Muscle layer of colon (tissue), 2 donors: ENCODE measurements around the gene POLD2.

Experiments used
- H3K27ac ChIP-seq: one replicate; pipeline ENCODE4 v1.7.0; 2013; ENCODE audit warnings: low read depth, mild to moderate bottlenecking, low read length, moderate library complexity
- H3K27me3 ChIP-seq, 2 donors: one replicate each; pipeline ENCODE4 v1.7.0; 2013; ENCODE audit warnings: low read length in 2 of 2, mild to moderate bottlenecking in 2 of 2; ENCODE audit not compliant: insufficient read depth in 2 of 2, control insufficient read depth in 1 of 2
- H3K36me3 ChIP-seq: one replicate; pipeline ENCODE4 v1.7.0; 2013; ENCODE audit warnings: mild to moderate bottlenecking, low read length; ENCODE audit not compliant: insufficient read depth
- H3K4me1 ChIP-seq: one replicate; pipeline ENCODE4 v1.7.0; 2013; ENCODE audit warnings: mild to moderate bottlenecking, low read length; ENCODE audit not compliant: insufficient read depth
- H3K4me3 ChIP-seq, 2 donors: one replicate each; pipeline ENCODE4 v1.7.0; 2013; ENCODE audit warnings: low read length in 2 of 2, low read depth in 1 of 2, mild to moderate bottlenecking in 1 of 2, moderate library complexity in 1 of 2
- H3K9ac ChIP-seq: one replicate; pipeline ENCODE4 v1.7.0; 2013; ENCODE audit warnings: low read length
- H3K9me3 ChIP-seq: one replicate; pipeline ENCODE4 v1.7.0; 2013; ENCODE audit warnings: mild to moderate bottlenecking, low read length
- donor health status: abdominal sarcoma.
- donor health status: Adenocarcinoma of cecum.

POLD2 gene

DNA sequence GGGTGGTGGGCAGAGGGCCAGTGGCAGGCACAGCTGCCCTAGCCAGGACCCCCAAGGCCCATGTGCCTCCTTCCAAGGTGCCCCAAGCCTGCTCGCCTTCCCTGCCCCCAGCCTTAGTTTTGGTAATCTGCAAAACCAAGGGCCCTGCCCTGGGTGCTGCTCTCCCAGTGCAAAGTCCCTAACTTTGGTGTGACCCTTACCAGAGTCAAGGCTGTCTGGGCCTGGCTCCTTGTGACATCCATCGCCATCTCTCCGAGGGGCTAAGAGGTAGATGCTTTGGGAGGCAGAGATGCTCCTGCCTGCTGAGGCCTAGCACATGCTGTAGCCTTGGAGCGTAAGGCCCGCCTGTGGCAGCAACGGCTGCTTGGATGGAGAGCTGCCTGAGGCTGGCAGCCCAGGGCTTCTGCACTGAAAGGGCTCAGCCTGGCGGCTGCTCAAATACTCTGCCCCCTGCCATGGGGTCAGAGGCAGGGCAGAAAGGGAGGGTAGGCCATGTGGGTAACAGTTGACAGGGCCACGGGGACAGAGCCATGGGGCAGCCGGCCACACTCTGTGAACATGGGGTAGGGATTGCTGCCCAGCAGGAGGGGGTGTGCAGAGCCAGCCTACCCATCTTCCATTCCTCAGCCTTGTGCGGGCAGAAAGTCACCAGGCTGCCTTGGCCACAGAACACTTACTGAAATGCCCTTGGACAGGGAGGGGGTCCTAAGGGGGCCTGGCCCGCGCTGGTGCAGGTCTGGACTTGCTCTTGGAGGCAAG, 35.7 kb upstream of the POLD2 start:
- H3K9ac ChIP-seq = no peak overlapping the region
- H3K36me3 ChIP-seq = no peaks in the 10 kb centered on the region
- H3K4me3 ChIP-seq = no peak overlapping the region
- no peak overlapping the region for H3K27ac ChIP-seq
- H3K9me3 ChIP-seq = no peaks in the 10 kb centered on the region
- H3K4me1 ChIP-seq = no peaks in the 10 kb centered on the region
- no peaks in the 10 kb centered on the region for H3K27me3 ChIP-seq

DNA sequence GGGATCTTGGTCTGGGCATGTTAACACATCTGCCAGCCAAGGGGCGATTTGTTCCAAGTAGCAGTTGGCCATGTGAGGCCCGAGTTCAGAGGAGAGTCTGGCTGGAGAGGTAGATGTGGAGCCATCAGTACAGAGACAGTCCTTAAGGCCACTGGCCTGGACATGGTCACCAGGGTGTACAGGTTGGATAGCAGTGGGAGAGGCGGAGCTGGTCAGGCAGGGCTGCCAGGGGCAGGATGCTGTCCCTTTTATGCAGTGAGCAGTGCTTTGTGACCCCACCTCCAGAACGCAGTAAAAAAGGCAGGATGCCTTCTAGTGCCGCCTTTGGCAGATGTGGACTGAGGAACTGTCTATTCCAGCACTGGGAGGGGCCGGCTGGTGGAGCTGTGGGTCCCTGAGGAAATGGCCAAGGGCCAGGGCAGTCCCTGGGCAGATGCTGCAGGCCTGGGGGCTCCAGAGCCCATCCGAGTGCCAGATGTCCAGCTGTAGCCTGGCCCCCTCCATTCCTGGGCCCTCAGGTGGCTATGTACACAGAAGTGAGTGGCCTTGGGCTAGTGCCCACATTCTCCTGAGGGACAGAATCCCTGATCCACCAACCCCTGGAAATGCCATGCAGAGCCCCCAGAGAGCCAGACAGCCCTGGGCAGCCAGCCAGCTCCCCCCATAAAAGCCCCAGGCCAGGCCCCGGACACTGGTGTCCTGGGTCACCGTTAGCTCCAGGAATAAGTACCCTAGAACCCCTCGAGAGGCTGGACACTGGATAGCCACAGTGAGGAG, 34.9 kb upstream of the POLD2 start:
- Histone ChIP-seq H3K27ac (no peak overlapping the region), H3K4me1 (no peaks in the 10 kb centered on the region), H3K9ac (no peak overlapping the region), H3K9me3 (no peaks in the 10 kb centered on the region), H3K36me3 (no peaks in the 10 kb centered on the region), H3K4me3 (no peak overlapping the region), H3K27me3 (no peaks in the 10 kb centered on the region)

DNA sequence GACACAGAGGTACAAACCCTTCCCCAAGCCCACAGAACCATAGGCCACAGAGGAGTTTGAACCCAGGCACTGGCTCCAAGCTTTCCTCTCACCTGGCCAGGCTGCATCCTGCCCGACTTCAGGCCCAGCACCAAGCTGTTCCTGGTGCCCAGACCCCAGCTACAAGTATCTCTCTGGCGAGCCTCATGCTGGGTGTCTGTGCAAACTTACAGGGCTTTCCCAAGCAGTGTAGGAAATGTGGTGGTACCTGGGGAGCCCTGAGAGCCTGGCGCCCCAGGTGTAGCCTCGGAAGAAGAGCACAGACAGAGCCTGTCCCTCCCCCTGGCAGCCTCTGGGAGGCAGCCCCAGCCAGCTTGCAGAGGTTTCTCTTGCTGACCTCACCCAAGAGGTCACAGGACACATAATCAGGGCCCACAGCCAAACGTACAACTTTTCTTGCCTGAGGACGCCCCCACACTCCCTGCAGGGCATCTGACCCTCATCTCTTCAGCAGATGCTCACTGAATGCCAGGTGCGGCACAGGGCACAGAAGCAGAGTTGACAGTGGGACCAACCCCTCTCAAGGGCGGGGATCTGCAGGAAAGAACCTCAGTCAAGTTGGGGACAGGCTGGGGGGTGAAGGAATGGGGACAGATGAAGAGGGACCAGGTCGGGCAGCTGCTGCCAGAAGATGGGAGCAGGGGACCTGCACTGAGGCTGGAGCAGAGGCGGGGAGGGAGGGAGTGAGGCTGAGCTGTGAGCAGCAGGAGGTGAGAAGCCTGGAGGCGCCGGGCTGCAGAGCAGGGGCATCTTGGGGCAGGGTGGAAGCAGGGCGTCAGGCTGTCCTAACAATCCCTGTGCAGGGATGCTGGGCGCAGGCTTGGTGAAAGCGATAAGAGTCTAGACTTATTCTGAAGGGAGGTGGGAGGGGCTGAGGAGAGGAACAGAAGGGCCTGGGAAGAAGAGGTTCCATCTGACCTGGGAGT, 34.0 kb upstream of the POLD2 start:
- no peaks in the 10 kb centered on the region for H3K9me3 ChIP-seq
- no peaks in the 10 kb centered on the region for H3K27me3 ChIP-seq
- H3K4me1 ChIP-seq = no peaks in the 10 kb centered on the region
- no peak overlapping the region for H3K4me3 ChIP-seq
- no peak overlapping the region for H3K27ac ChIP-seq
- no peaks in the 10 kb centered on the region for H3K36me3 ChIP-seq
- no peak overlapping the region for H3K9ac ChIP-seq

DNA sequence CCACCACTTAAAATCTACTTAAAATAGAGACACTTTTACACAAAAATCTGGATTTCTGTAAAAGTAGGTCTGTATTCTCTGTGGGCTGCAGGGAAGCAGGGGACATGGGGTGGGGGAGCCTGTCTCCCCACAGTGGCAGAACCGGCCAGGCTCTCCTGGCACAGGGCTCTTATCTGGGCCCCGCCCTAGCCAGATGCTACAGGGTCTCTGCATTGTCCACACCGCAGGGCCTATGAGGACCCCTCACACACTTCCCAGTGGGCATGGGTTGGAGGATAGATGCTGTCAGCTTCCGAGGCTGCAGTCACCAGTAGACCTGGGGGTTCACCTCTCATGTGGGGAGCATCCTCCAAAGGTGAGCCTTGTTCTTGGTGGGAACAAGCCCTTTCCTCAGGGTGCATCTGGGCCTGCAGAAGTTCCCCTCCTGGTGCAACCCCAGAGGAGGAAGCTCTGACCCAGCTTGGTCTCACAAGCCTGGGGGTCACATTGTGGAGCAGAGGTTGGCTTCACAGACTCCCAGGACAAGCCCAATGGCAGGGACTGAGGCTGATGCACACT, 33.2 kb upstream of the POLD2 start:
- Histone ChIP-seq H3K4me1 (no peaks in the 10 kb centered on the region), H3K4me3 (no peak overlapping the region), H3K9me3 (no peaks in the 10 kb centered on the region), H3K27ac (no peak overlapping the region), H3K27me3 (no peaks in the 10 kb centered on the region), H3K36me3 (no peaks in the 10 kb centered on the region), H3K9ac (no peak overlapping the region)

DNA sequence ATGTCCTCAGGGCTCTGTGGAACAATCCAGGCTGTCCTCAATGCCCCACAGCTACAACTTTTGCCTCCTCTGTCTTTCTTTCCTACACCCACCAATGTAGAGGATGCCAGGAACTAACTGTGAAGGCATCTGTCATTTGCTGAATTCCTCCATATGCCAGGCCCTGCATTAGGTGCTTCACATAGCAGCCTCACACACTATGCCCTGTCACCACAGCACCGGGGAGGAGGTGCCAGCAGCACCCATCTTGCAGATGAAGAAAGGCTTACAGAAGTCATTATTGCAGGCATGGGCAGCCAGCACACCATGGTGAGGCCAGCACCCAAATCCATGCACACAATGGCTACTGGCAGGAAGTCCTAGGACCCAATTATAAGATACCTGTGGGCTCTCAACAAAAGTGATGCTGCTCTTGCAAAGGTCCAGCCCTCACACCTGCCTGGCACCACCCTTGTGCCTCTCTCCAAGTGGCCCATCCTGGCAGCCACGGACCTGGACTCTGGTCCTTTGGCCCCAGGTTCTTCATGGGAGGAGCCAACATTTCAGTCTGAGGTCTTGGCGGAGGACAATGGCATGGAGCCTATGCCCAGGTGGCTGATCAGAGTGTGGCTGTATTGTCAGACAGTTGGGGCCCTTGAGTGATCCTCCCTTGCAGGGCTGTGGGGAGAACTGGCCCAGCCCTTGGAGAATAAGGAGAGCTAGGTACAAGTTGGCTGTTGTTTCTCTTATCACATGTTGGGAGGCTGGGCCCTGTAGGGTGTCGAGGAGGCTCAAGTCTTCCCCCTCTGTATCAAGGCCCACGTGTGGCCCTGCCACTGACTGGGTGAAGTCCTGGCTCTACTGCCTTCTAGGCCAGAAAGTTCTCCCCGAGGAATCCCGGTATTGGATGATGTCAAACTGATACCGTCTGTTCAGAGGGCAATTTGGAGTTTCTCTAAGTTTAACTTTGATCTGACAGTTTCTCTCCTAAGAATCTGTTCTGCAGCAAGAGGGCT, 32.1 kb upstream of the POLD2 start:
- Histone ChIP-seq H3K9me3 (no peaks in the 10 kb centered on the region), H3K4me3 (no peak overlapping the region), H3K9ac (no peak overlapping the region), H3K36me3 (no peaks in the 10 kb centered on the region), H3K27me3 (no peaks in the 10 kb centered on the region), H3K27ac (no peak overlapping the region), H3K4me1 (no peaks in the 10 kb centered on the region)

DNA sequence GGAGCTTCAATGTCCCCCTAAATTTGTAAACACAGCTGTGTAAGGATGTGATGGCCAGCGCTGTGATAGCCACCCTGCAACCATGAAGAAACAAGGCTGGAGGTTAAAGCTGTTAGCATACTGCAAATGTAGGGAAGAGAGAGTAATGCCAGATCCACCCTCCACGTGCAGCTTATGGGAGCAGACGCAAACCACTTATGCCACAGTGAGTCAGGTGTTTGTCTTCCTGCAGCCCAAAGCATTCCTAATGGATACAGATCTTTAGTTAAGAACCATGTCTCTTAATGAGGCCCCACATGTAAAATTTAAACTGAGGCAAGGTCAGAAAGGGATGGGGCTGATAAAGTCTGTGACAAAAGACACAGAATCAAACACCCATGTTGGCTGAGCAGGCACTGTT, 31.4 kb upstream of the POLD2 start:
- H3K36me3 ChIP-seq = no peaks in the 10 kb centered on the region
- no peaks in the 10 kb centered on the region for H3K27me3 ChIP-seq
- H3K4me1 ChIP-seq = no peaks in the 10 kb centered on the region
- H3K9ac ChIP-seq = no peak overlapping the region
- H3K9me3 ChIP-seq = no peaks in the 10 kb centered on the region
- no peak overlapping the region for H3K4me3 ChIP-seq
- no peak overlapping the region for H3K27ac ChIP-seq

DNA sequence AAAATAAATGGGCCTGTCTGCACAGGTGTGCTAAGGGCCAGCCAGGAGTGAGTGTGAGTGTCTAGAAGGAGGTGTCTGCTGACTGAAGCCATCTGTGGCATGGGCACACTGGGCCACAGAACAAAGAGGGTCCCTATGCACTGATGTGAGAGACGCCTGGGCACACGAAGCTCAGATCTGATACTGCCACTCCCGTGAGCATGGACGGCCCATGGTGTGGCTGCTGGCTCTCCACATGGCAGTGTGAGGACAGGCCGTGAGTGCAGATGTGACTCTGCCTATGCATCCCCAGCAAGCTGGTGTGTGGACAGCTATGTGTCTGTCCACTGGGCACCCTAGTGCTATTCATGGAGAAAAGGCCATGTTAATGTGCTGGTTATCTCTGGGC, 30.6 kb upstream of the POLD2 start:
- Histone ChIP-seq H3K27me3 (no peaks in the 10 kb centered on the region), H3K9me3 (no peaks in the 10 kb centered on the region), H3K9ac (no peak overlapping the region), H3K36me3 (no peaks in the 10 kb centered on the region), H3K4me1 (no peaks in the 10 kb centered on the region), H3K4me3 (no peak overlapping the region), H3K27ac (no peak overlapping the region)

DNA sequence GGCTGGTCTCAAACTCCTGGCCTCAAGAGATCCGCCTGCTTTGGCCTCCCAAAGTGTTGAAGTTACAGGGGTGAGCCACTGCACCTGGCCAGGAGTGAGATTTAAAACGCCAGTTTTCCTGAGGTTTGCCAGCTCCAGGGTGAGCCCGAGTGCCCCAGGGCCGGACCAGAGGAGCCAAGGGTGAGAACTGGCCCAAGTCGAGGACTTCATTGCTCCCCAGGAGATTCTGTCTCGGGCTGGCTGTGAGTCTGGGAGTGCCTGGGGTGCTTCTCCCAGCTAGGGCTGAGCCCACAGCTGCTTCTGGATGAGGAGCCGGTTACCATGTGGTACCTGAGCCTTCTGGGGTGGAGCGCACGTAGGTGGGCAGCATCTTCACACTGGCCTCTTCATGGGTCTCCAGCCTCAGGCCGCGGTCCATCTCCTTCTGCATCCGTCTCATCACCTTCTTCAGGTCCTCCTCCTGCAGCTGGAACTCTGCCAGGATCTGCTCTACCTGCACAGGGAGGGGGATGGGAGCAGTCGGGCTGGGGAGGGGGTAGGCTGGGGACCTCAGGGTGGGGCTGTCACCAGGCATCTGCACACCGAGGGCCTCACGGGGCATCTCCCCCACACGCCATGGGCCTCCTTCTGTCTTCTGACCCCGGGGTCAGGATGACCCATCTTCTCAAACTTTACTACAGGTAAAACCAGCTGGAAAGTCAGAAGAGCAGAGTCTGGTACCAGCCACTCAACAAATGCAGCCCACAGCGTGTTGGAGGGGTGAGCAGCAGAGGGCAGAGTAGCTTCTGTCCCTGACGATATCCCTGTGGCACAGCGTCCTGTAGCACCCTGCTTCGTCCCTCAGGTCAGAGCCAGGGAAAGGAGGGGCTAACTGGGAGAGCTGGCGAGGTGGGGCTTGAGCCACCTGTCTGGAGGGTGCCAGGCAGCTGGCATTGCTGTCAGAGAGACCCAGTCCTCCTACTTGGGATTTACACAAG, 29.9 kb upstream of the POLD2 start:
- no peak overlapping the region for H3K4me3 ChIP-seq
- H3K4me1 ChIP-seq = no peaks in the 10 kb centered on the region
- no peak overlapping the region for H3K9ac ChIP-seq
- no peak overlapping the region for H3K27ac ChIP-seq
- H3K9me3 ChIP-seq = no peaks in the 10 kb centered on the region
- H3K27me3 ChIP-seq = no peaks in the 10 kb centered on the region
- H3K36me3 ChIP-seq = no peaks in the 10 kb centered on the region

DNA sequence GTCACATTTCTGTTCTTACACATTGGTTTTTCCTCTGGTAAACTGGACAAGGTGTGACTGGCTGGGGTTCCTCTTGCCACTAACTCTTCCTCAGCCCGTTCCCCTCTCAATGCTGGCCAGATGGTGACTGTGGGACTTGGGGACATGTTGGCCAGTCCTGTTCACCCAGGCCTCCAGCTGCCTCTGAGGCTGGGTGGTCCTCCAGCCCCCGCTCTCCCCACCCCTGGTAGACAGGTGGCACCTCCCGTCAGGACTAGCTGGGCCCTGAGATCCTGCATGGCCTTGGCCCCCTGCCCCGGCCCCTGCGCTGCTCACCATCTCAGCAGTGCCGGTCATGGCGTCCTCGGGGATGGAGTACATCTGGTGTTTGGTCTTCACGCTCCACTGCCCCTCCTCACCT, 28.6 kb upstream of the POLD2 start:
- no peaks in the 10 kb centered on the region for H3K9me3 ChIP-seq
- H3K27ac ChIP-seq = no peak overlapping the region
- H3K4me1 ChIP-seq = no peaks in the 10 kb centered on the region

More for the DNA sequence above, 28.6 kb upstream of the POLD2 start:
- no peaks in the 10 kb centered on the region for H3K27me3 ChIP-seq
- H3K36me3 ChIP-seq = no peaks in the 10 kb centered on the region
- H3K9ac ChIP-seq = no peak overlapping the region
- no peak overlapping the region for H3K4me3 ChIP-seq
